G401 (cell line): ENCODE measurements around the gene PRODH. TPM values are rescaled to one million over a fixed set of nuclear protein-coding genes. Genes with fewer than 3 reads are reported as not detected.
"Not testable (repeated sequence)": the region's sequence is repeated elsewhere in the genome, so short reads cannot be mapped to it uniquely, and the experiment has no call there.

ENCODE experiments used
- DNase-seq: peaks from one replicate; pipeline ENCODE4 v3.0.0-alpha.2; 2015; ENCODE audit warnings: low spot score
- in situ Hi-C: cut with HindIII; loops from 2 replicates; pipeline ENCODE4 v1.10.0; 2016; ENCODE audit warnings: low sequenced_read_pairs, mixed read lengths
- total RNA-seq: library from RNA; depleted of rRNA; stranded (reverse); fragments of >200 nt; shearing (Covaris generic); gene quantifications from 2 replicates; pipeline ENCODE4 v1.2.3, GENCODE V29; 2014

PRODH gene
- total RNA-seq, 1 experiment from 2014 or later = 0.98 TPM

- in situ Hi-C loops, DNase-seq: not testable (repeated sequence)
These were observed 20.2 kb upstream of the PRODH start for GRCh38 chr22:18956121-18956895.

GRCh38 chr22:18955696-18956095 is 19.6 kb upstream of the PRODH start:
- in situ Hi-C loops = no loop called here
- DNase-seq = no peak

- no peak for DNase-seq
- in situ Hi-C loops = no loop called here
These were observed 19.0 kb upstream of the PRODH start for GRCh38 chr22:18954990-18955571.

GRCh38 chr22:18954303-18954989 is 18.4 kb upstream of the PRODH start:
- peak; percentile 69 for DNase-seq
- in situ Hi-C loops = not testable (repeated sequence)

GRCh38 chr22:18953128-18953527 is 17.0 kb upstream of the PRODH start:
- in situ Hi-C loops, DNase-seq: not testable (repeated sequence)

DNA sequence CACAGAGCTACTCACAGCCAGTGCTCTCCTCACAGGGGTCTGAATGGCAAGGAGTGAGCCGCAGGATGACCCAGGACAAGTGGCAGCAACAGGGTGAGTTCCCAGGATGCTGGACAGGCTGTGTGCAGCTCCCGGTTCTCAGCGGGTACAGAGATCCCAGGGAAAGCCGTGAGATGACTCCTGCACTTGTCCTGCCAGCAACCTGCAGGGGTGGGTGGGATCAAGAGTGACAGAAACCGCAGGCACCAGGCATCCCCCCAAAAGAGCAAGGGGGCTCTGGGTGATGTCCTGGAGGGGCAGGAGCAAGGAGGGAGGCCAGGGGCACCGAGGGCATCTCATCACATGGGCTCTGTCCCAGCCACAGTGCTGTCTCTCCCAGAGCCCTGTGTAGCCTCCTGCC is 15.9 kb upstream of the PRODH start:
- no peak for DNase-seq
- in situ Hi-C loops = no loop called here

DNA sequence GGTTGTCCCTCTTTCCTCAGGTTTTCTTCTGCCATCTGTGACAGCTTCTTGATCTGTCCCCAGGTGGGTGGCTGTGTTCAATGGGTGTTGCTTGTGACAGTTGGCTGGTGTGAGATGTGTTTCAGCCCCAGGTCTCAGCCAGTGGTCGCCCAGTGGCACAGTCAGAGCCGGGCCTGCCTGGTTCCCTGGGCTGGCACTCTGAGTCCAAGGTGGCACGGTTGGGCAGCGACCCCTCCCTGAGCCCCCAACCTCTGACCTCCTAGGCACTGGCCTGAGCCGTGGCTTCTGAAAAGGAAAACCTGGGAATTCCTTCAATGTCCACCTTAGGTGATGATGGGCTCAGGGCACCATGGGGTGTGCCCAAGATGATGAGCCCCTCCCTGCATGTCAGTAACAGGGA is 14.0 kb upstream of the PRODH start:
- no peak for DNase-seq
- in situ Hi-C loops = no loop called here

- no peak for DNase-seq
- in situ Hi-C loops = no loop called here
These were observed 11.8 kb upstream of the PRODH start for GRCh38 chr22:18947905-18948304.

DNA sequence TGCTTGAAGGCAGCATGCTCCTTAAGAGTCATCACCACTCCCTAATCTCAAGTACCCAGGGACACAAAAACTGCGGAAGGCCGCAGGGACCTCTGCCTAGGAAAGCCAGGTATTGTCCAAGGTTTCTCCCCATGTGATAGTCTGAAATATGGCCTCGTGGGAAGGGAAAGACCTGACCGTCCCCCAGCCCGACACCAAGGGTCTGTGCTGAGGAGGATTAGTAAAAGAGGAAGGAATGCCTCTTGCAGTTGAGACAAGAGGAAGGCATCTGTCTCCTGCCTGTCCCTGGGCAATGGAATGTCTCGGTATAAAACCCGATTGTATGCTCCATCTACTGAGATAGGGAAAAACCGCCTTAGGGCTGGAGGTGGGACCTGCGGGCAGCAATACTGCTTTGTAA is 11.0 kb upstream of the PRODH start:
- in situ Hi-C loops, DNase-seq: not testable (repeated sequence)

DNA sequence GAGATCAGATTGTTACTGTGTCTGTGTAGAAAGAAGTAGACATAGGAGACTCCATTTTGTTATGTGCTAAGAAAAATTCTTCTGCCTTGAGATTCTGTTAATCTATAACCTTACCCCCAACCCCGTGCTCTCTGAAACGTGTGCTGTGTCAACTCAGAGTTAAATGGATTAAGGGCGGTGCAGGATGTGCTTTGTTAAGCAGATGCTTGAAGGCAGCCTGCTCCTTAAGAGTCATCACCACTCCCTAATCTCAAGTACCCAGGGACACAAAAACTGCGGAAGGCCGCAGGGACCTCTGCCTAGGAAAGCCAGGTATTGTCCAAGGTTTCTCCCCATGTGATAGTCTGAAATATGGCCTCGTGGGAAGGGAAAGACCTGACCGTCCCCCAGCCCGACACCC is 2.6 kb upstream of the PRODH start:
- DNase-seq = not testable (repeated sequence)

GRCh38 chr22:18934688-18935087 is 1.4 kb downstream of the PRODH start:
- DNase-seq, in situ Hi-C loops: not testable (repeated sequence)

More for the DNA sequence above, 2.6 kb upstream of the PRODH start:
- in situ Hi-C loops = not testable (repeated sequence)

GRCh38 chr22:18933914-18934313 is 2.2 kb downstream of the PRODH start:
- in situ Hi-C loops = no loop called here
- no peak for DNase-seq

- in situ Hi-C loops = no loop called here
- DNase-seq = no peak
These were observed 4.0 kb downstream of the PRODH start for GRCh38 chr22:18931905-18932652.

- no peak for DNase-seq
- in situ Hi-C loops = no loop called here
These were observed 6.6 kb downstream of the PRODH start for GRCh38 chr22:18929459-18929858.

GRCh38 chr22:18927573-18927972 is 8.5 kb downstream of the PRODH start:
- in situ Hi-C loops = no loop called here
- DNase-seq = no peak

DNA sequence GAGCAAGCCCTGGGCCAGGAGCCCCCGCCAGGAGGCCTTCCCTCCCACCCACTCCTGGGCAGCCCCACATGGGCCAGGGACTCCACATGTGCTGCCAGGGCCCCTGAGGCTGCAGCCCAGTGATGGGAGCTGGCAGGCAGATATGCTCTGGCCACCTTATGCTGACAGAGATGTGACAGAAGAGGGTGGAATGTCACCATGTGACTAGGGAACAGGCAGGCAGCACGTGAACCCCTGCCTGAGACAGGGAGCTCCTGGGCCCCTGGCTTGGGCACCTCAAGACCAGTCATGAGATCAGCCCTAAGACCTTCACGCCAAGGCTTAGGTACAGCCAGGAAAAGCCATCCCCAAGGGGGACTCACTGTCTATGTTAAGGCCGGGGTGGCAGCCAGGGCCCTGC is 9.1 kb downstream of the PRODH start:
- in situ Hi-C loops = no loop called here
- no peak for DNase-seq

DNA sequence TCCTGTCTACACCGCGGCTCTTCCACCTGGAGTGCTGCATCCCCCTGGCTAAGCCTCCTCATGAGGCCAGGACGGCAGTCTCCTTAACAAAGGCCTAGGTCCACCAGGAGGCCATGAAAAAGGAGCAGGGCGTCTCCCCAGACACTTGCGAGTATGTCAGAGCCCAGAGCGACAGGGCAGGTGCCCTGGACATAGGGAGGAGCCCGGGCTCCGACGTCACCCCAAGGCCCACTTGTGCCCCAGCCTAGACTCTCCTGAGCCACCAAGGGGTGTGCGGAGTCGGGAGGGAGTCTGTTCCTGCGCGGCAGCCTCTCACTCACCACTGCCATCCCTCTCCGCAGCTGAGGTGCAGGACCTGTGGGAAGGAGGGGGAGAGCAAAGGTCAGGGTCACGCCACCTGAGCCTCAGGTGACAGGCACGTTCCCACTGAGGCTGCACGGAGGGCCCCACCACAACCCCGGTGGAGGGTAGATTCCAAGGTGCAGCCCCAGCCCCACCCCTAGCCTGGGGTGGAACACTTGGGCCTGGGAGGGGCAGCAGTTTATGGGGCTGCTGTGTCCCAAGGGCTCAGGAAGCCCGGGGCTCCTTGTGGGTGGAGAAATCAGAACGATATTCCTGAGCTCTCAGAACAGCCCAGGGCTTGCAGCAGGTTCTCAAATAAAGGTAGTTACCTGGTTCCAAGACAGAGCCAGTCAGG is 10.6 kb downstream of the PRODH start:
- in situ Hi-C loops = no loop called here
- no peak for DNase-seq

GRCh38 chr22:18920257-18920902 is 15.7 kb downstream of the PRODH start:
- DNase-seq, in situ Hi-C loops: not testable (repeated sequence)

- DNase-seq, in situ Hi-C loops: not testable (repeated sequence)
These were observed 18.3 kb downstream of the PRODH start for GRCh38 chr22:18917818-18918217.
